B cell (primary cell): Measurements from ENCODE around the gene UBQLNL. TPM values are rescaled to one million over a fixed set of nuclear protein-coding genes. Genes with fewer than 3 reads are reported as not detected.

ENCODE experiments used
- ATAC-seq: fragments of 200-7000 bp; cut with Tn5 transposase; one replicate; pipeline ENCODE4 v1.10.0; 2021; ENCODE audit warnings: low read depth, mild to moderate bottlenecking, moderate number of reproducible peaks, moderate library complexity
- CTCF ChIA-PET: fragments of 350-600 bp; sonication (Branson Sonifier 250); formaldehyde crosslinking; loops from one replicate; lab custom pipeline; 2021; ENCODE audit warnings: antibody characterized with exemption, inconsistent platforms; lab: Charles Lee
- POLR2A ChIA-PET: fragments of 350-600 bp; sonication (Branson Sonifier 250); formaldehyde crosslinking; loops from one replicate; lab custom pipeline; 2021; ENCODE audit warnings: antibody characterized with exemption; lab: Charles Lee
- DNase-seq: peaks from one replicate; pipeline ENCODE4 v3.0.0; 2013
- H2AFZ ChIP-seq: 2 replicates; pipeline ENCODE4 v1.6.1; 2012; ENCODE audit warnings: mild to moderate bottlenecking, low read depth, low read length; ENCODE audit not compliant: insufficient read depth, poor library complexity, severe bottlenecking
- H3K27ac ChIP-seq, 2 donors: 1 replicate in 1 of 2; 2 replicates in 1 of 2; pipeline ENCODE4 v1.5.1; 2012 to 2013; ENCODE audit warnings: low read length in 2 of 2, mild to moderate bottlenecking in 2 of 2, moderate library complexity in 1 of 2
- H3K27me3 ChIP-seq, 4 experiments: fragments of 200-600 bp in 1 of 4; sonication (generic) in 1 of 4; replicated peaks in 1 of 4; 1 replicate in 2 of 4; 2 replicates in 2 of 4; pipeline versions ENCODE4 v1.6.1 to v1.7.0; 2013 to 2016; ENCODE audit warnings: low read length in 3 of 4, mild to moderate bottlenecking in 2 of 4, mixed read lengths in 1 of 4, moderate library complexity in 1 of 4; ENCODE audit not compliant: insufficient read depth in 4 of 4, control insufficient read depth in 3 of 4; ENCODE audit errors: control extremely low read depth in 1 of 4
- H3K36me3 ChIP-seq, 2 experiments: replicated peaks in 1 of 2; 1 replicate in 1 of 2; 2 replicates in 1 of 2; pipeline versions ENCODE4 v1.6.1 to v1.7.1; 2013; ENCODE audit warnings: low read length in 1 of 2; ENCODE audit not compliant: insufficient read depth in 2 of 2, control insufficient read depth in 1 of 2; ENCODE audit errors: control extremely low read depth in 1 of 2, extremely low read depth in 1 of 2
- H3K4me1 ChIP-seq, 2 donors: fragments of 200-600 bp in 1 of 2; sonication (generic) in 1 of 2; 1 replicate in 1 of 2; 2 replicates in 1 of 2; pipeline versions ENCODE4 v1.5.1 to v1.6.1; 2013 to 2017; ENCODE audit warnings: low read length in 2 of 2; ENCODE audit not compliant: control insufficient read depth in 2 of 2, insufficient read depth in 2 of 2
- H3K4me2 ChIP-seq: replicated peaks from 2 replicates; pipeline ENCODE3; 2012; ENCODE audit warnings: mild to moderate bottlenecking, low read depth, low read length; ENCODE audit not compliant: poor library complexity, severe bottlenecking
- H3K4me3 ChIP-seq, 5 experiments: fragments of 200-600 bp in 1 of 5; sonication (generic) in 1 of 5; 1 replicate in 3 of 5; 2 replicates in 2 of 5; pipeline versions ENCODE4 v1.5.1 to v1.7.0; 2011 to 2016; ENCODE audit warnings: low read length in 4 of 5, mild to moderate bottlenecking in 4 of 5, low read depth in 2 of 5, control low read depth in 1 of 5, moderate library complexity in 1 of 5; ENCODE audit not compliant: insufficient read depth in 1 of 5; ENCODE audit errors: control extremely low read depth in 1 of 5, extremely low read depth in 1 of 5
- H3K79me2 ChIP-seq: fragments of 200-600 bp; sonication (generic); one replicate; pipeline ENCODE4 v1.6.0; 2016; ENCODE audit warnings: low read length; ENCODE audit not compliant: control insufficient read depth, insufficient read depth
- H3K9ac ChIP-seq: fragments of 200-600 bp; sonication (generic); 2 replicates; pipeline ENCODE4 v1.6.1; 2017; ENCODE audit warnings: mild to moderate bottlenecking, low read length, moderate library complexity
- H3K9me3 ChIP-seq, 3 donors: one replicate each; pipeline versions ENCODE4 v1.6.1 to v1.7.1; 2013; ENCODE audit warnings: low read length in 2 of 3; ENCODE audit not compliant: control insufficient read depth in 2 of 3, insufficient read depth in 1 of 3; ENCODE audit errors: control extremely low read depth in 1 of 3
- H4K20me1 ChIP-seq: 2 replicates; pipeline ENCODE4 v1.6.0; 2012; ENCODE audit warnings: mild to moderate bottlenecking, low read length; ENCODE audit not compliant: insufficient read depth, control insufficient read depth, poor library complexity, severe bottlenecking
- H3K27ac Mint-ChIP-seq: one replicate; pipeline ENCODE4 v1.8.0; 2021; ENCODE audit warnings: mixed read lengths
- H3K27me3 Mint-ChIP-seq: one replicate; pipeline ENCODE4 v1.8.0; 2021; ENCODE audit warnings: mixed read lengths
- H3K4me1 Mint-ChIP-seq: one replicate; pipeline ENCODE4 v1.8.0; 2021; ENCODE audit warnings: mixed read lengths
- H3K4me3 Mint-ChIP-seq: one replicate; pipeline ENCODE4 v1.8.0; 2021; ENCODE audit warnings: mixed read lengths
- H3K9me3 Mint-ChIP-seq: one replicate; pipeline ENCODE4 v1.8.0; 2022; ENCODE audit warnings: mixed read lengths; ENCODE audit not compliant: insufficient read depth
- EZH2 ChIP-seq: IDR thresholded peaks from 2 replicates; pipeline ENCODE4 v1.6.1; 2012; ENCODE audit warnings: borderline replicate concordance, low read depth, mild to moderate bottlenecking, moderate library complexity, low read length; ENCODE audit not compliant: insufficient read depth, poor library complexity, severe bottlenecking
- WGBS: methylation state at CpG from one replicate; pipeline ENCODE4 v1.1.5; 2013; ENCODE audit warnings: missing lambda C conversion rate; ENCODE audit not compliant: insufficient coverage; 5-methylcytosine and 5-hydroxymethylcytosine counted together
- intact Hi-C: fragments of 100-400 bp; cut with micrococcal nuclease; formaldehyde crosslinking; loops from one replicate; pipeline ENCODE4 v1.10.0; 2022
- polyA plus RNA-seq: library from polyadenylated mRNA; depleted of rRNA; stranded (reverse); fragments of >200 nt; gene quantifications from 2 replicates; pipeline ENCODE4 v1.2.3, GENCODE V29; 2012
- total RNA-seq, 2 donors: library from RNA; stranded (reverse); fragments of 120-200 nt in 1 of 2; gene quantifications; 1 replicate in 1 of 2; 2 replicates in 1 of 2; pipeline versions ENCODE4 v1.2.3 to v1.2.4, GENCODE V29; 2013 to 2022
- TF ChIP-seq, protein P1 (sequence below): fragments of 200-600 bp; IDR thresholded peaks from one replicate; pipeline ENCODE4 v1.8.0; 2022; ENCODE audit warnings: antibody characterized with exemption, mild to moderate bottlenecking

The UBQLNL gene
- total and polyA plus RNA-seq, 2 donors (not counting 1 experiment from before 2014, with no cell fraction given): 1.3 to 1.9 TPM

DNA sequence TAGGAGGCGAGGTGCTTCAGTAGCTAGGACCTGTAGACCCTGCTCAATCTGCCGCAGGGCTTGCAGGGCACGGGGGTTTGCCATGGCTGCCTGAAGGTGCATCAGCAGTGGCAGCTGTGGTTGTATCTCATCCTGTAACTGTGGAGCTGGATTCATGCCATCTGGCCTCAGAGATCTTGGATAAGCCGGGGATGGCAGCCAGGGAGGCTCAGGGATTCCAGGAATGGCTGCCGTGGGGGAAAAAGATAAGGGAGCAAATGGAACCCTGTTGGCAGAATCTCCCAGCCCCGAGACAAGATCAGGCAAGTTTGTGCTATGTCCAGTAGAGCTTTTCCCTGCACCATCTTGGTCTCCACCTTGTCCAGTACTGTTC is 8.6 kb downstream of the UBQLNL start:
- H3K9ac ChIP-seq: no peak overlapping the region
- H3K27me3 Mint-ChIP-seq: peaks cover 17% of the 10 kb centered on the region
- 90% methylated on average over 6 of the region's 6 CpGs for WGBS
- CTCF ChIA-PET: no interaction called here
- POLR2A ChIA-PET: no interaction called here
- no peaks in the 10 kb centered on the region for H3K27me3 ChIP-seq
- H2AFZ ChIP-seq: no peak overlapping the region
- H3K4me3 ChIP-seq: no peak overlapping the region
- no peaks in the 10 kb centered on the region for H3K9me3 Mint-ChIP-seq
- no peak for TF ChIP-seq EZH2
- TF ChIP-seq, protein P1, sequence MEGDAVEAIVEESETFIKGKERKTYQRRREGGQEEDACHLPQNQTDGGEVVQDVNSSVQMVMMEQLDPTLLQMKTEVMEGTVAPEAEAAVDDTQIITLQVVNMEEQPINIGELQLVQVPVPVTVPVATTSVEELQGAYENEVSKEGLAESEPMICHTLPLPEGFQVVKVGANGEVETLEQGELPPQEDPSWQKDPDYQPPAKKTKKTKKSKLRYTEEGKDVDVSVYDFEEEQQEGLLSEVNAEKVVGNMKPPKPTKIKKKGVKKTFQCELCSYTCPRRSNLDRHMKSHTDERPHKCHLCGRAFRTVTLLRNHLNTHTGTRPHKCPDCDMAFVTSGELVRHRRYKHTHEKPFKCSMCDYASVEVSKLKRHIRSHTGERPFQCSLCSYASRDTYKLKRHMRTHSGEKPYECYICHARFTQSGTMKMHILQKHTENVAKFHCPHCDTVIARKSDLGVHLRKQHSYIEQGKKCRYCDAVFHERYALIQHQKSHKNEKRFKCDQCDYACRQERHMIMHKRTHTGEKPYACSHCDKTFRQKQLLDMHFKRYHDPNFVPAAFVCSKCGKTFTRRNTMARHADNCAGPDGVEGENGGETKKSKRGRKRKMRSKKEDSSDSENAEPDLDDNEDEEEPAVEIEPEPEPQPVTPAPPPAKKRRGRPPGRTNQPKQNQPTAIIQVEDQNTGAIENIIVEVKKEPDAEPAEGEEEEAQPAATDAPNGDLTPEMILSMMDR: no peak
- no peaks in the 10 kb centered on the region for H3K4me1 ChIP-seq
- no peaks in the 10 kb centered on the region for H3K4me1 Mint-ChIP-seq
- no peaks in the 10 kb centered on the region for H3K36me3 ChIP-seq
- no peak overlapping the region for H3K4me3 Mint-ChIP-seq
- no peak overlapping the region for H3K27ac ChIP-seq
- DNase-seq (no peak), ATAC-seq (no peak)
- H4K20me1 ChIP-seq: no peaks in the 10 kb centered on the region
- no peaks in the 10 kb centered on the region for H3K9me3 ChIP-seq
- H3K27ac Mint-ChIP-seq: no peak overlapping the region
- H3K79me2 ChIP-seq: no peaks in the 10 kb centered on the region
- H3K4me2 ChIP-seq: no peak overlapping the region
- intact Hi-C loops: no loop called here

DNA sequence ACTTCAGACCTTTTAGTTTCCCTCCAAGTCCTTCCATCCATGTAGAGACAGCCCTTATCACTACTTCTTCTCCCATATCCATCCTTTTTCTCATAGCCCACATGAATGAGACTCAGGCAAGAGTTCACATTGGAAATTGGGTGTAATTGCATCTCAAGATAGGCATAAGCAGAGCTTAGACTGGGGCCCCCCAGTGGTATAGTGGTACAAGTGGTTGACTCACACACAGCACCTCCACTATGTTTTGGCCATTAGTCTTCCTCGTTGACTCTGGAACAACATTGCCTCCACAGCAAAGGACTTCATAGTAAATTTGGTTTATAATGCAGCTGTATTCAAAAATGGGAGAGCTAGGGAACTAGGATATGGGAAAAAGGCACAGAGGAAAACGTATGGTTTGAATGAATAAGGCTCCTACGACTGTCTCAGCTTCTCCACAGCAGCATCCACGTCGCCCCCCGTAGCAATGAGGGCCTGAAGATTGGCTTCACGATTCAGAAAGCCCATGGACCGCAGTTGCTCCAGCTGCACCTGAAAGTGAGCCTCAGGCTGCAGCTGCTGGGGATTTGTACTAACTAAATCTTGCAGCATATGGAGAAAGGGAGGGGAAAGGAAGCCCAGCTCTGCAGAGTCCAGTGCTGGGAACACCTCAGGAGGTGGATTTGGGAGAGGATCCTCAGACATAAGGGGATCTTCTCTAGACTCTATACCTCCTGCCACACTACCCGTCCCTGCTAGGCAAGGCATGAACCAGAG is 9.1 kb downstream of the UBQLNL start:
- Histone ChIP-seq H3K36me3 (no peaks in the 10 kb centered on the region), H3K27ac (no peak overlapping the region), H3K4me3 (no peak overlapping the region), H3K4me2 (no peak overlapping the region), H3K4me1 (no peaks in the 10 kb centered on the region), H4K20me1 (no peaks in the 10 kb centered on the region), H2AFZ (no peak overlapping the region), H3K27me3 (no peaks in the 10 kb centered on the region), H3K79me2 (no peaks in the 10 kb centered on the region), H3K9me3 (no peaks in the 10 kb centered on the region), H3K9ac (no peak overlapping the region)
- ATAC-seq: no peak
- H3K4me3 Mint-ChIP-seq: no peak overlapping the region
- H3K4me1 Mint-ChIP-seq: no peaks in the 10 kb centered on the region
- H3K9me3 Mint-ChIP-seq: no peaks in the 10 kb centered on the region
- peaks cover 17% of the 10 kb centered on the region for H3K27me3 Mint-ChIP-seq
- 98% methylated on average over 7 of the region's 9 CpGs for WGBS
- TF ChIP-seq, protein P1: no peak
- no peak for TF ChIP-seq EZH2
- intact Hi-C loops: no loop called here
- ChIA-PET CTCF (no interaction called here), POLR2A (no interaction called here)
- no peak for DNase-seq
- H3K27ac Mint-ChIP-seq: no peak overlapping the region
